Naive B cell (primary cell): ENCODE measurements around the gene DNTT. TPM values are rescaled to one million over a fixed set of nuclear protein-coding genes. Genes with fewer than 3 reads are reported as not detected.

Experiments
- ATAC-seq, 2 donors: fragments of 150-1000 bp; cut with Tn5 transposase; 2 replicates each; pipeline ENCODE4 v1.10.0; 2021; ENCODE audit warnings: low read depth in 2 of 2, mild to moderate bottlenecking in 2 of 2, moderate library complexity in 2 of 2
- DNase-seq: peaks from one replicate; pipeline ENCODE4 v3.0.0; 2022
- H3K27ac Mint-ChIP-seq, 6 donors: one replicate each; pipeline ENCODE4 v1.8.0; 2020 to 2022; ENCODE audit warnings: mild to moderate bottlenecking in 6 of 6, mixed read lengths in 6 of 6, moderate library complexity in 5 of 6, inconsistent platforms in 2 of 6
- H3K27me3 Mint-ChIP-seq, 3 donors: one replicate each; pipeline ENCODE4 v1.8.0; 2021 to 2022; ENCODE audit warnings: mixed read lengths in 3 of 3, mild to moderate bottlenecking in 1 of 3
- H3K36me3 Mint-ChIP-seq, 2 donors: one replicate each; pipeline ENCODE4 v1.8.0; 2020 to 2022; ENCODE audit warnings: mixed read lengths in 2 of 2, inconsistent platforms in 1 of 2, mild to moderate bottlenecking in 1 of 2
- H3K4me1 Mint-ChIP-seq, 3 donors: one replicate each; pipeline ENCODE4 v1.8.0; 2020 to 2022; ENCODE audit warnings: mixed read lengths in 3 of 3, inconsistent platforms in 1 of 3, mild to moderate bottlenecking in 1 of 3, moderate library complexity in 1 of 3
- H3K4me3 Mint-ChIP-seq, 8 donors: one replicate each; pipeline ENCODE4 v1.8.0; 2020 to 2022; ENCODE audit warnings: mild to moderate bottlenecking in 8 of 8, mixed read lengths in 8 of 8, moderate library complexity in 8 of 8, inconsistent platforms in 2 of 8
- H3K9me3 Mint-ChIP-seq, 7 donors: one replicate each; pipeline ENCODE4 v1.8.0; 2020 to 2022; ENCODE audit warnings: mixed read lengths in 7 of 7, mild to moderate bottlenecking in 5 of 7, inconsistent platforms in 2 of 7, moderate library complexity in 1 of 7
- polyA plus RNA-seq, 6 donors: library from polyadenylated mRNA; unstranded; fragments of 300-500 nt; fragmentation: Illumina TruSeq; gene quantifications; one replicate each; pipeline ENCODE4 v1.2.3, GENCODE V29; 2021; ENCODE audit warnings: low read depth in 6 of 6

Gene DNTT
- polyA plus RNA-seq, result under 1 TPM in 1 of 6 donors, not detected in 5; 0.21 TPM

DNA sequence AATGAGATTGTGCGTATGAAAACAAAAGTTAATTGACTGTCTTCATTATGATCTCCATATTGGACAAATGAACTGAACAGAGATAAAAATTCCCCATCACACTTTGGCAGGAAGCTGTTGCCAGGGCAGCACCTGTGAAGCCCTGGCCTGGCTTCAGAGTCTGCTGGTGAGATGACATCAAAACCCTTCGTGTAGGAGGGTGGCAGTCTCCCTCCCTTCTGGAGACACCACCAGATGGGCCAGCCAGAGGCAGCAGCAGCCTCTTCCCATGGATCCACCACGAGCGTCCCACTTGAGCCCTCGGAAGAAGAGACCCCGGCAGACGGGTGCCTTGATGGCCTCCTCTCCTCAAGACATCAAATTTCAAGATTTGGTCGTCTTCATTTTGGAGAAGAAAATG lies at the start of gene DNTT:
Gene DNTT (plus strand): TSS at position 205 of the 400 bp plus-strand sequence. CDS start 64 bp downstream, at position 269.
- Mint-ChIP-seq H3K36me3 (no peaks in the 10 kb centered on the region), H3K27me3 (peaks cover 0 to 13% (median 9%) of the 10 kb centered on the region in 3 donors), H3K9me3 (no peaks in the 10 kb centered on the region), H3K4me1 (peaks cover 45 to 73% (median 47%) of the 10 kb centered on the region in 3 donors), H3K27ac (peak within 1 kb of the TSS in 3 of 6 donors; percentile 11 to 77 (median 47)), H3K4me3 (peak within 1 kb of the TSS in 2 of 8 donors; percentile 29 to 64)
- ATAC-seq (peak; percentile 41 to 44), DNase-seq (no peak)

DNA sequence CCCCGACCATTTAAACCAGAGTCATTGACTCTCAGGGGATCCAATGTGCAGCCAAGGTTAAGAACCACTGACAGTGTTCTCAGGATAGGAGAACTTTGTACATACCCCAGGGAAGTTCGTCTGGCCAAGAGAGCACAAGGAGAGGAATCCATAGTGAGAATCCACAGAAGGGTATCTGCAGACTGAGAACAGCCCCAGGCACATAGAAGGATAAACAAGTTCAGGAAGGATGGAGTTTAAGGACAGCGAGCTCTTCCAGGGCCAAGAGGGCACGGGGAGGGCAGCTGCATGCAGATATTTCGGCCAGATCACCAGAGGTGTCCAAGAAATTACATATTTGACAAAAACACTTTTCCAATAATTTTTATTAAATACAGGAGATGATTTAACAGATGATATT lies 49.3 kb upstream of the DNTT start:
- H3K4me3 Mint-ChIP-seq, result peak overlapping the region in 5 of 8 donors; percentile 12 to 51 (median 44)
- ATAC-seq (no peak), DNase-seq (no peak)
- peak overlapping the region; percentile 52 to 91 (median 84) for H3K27ac Mint-ChIP-seq
- peaks cover 14 to 34% of the 10 kb centered on the region in 2 donors for H3K36me3 Mint-ChIP-seq
- H3K4me1 Mint-ChIP-seq, result peaks cover 59 to 88% (median 78%) of the 10 kb centered on the region in 3 donors
- peaks cover 0 to 1% (median 0%) of the 10 kb centered on the region in 7 donors for H3K9me3 Mint-ChIP-seq
- H3K27me3 Mint-ChIP-seq, result no peaks in the 10 kb centered on the region

DNA sequence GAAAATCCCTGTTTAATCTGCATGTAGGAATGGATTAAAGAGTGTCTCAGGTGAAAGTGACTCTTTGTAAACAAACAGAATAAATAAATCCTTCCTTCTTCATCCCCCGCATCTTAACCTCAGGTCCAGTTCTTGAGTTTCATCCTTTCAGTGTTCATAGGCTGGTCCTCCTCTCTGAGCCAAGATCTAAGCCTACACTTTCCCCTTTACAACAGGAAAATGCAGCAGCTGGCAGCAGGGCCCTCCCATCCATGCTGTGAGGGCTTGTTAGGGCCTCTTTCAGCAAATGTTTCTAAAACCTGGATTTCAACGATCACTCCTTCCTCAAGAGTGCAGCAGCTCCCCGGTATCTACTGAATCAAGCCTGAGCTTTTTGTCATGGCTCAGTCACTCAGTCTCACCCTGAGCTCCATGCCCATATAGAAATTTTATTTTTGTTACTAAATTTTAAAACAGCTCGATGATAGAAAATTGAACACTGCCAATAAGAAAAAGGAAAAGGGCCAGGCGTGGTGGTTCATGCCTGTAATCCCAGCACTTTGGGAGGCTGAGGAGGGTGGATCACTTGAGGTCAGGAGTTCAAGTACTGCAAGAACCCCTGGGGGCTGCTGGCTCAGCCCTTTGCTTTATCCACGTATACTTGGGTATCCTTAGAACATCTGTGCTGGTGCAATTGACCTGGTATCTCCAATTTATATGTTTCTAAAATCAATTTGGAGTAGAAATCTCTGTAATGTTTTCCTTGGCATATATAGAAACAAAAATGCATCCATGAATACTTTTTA lies 48.5 kb upstream of the DNTT start:
- H3K4me1 Mint-ChIP-seq, result peaks cover 61 to 90% (median 80%) of the 10 kb centered on the region in 3 donors
- ATAC-seq (no peak), DNase-seq (no peak)
- H3K27ac Mint-ChIP-seq, result peak overlapping the region; percentile 75 to 94 (median 88)
- H3K4me3 Mint-ChIP-seq, result peak overlapping the region in 3 of 8 donors; percentile 35 to 47 (median 38)
- H3K36me3 Mint-ChIP-seq, result peaks cover 20 to 30% of the 10 kb centered on the region in 2 donors
- H3K27me3 Mint-ChIP-seq, result no peaks in the 10 kb centered on the region
- peaks cover 0 to 1% (median 0%) of the 10 kb centered on the region in 7 donors for H3K9me3 Mint-ChIP-seq

DNA sequence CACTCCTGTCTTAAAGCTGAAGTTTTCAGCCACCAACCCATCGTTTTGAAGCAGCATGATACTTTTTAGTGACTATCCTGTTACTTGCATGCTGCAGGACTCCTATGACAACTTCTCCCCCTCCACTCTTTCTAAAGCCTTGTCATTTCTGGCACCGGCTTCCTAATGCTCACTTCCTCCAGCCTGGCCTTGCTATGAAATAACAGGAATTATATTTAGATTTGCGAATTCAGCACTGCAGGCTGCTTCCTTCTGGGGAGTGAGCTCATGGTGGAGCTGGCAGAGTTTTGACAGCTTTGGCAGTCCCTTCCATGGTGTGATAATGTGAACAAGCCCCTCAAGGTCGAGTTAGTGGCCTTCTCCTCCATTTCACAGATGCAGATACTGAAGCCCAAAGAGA lies 46.3 kb upstream of the DNTT start:
- Mint-ChIP-seq H3K9me3 (peaks cover 0 to 1% (median 0%) of the 10 kb centered on the region in 7 donors), H3K4me1 (peaks cover 62 to 93% (median 75%) of the 10 kb centered on the region in 3 donors), H3K27ac (peak overlapping the region; percentile 8 to 92 (median 84))

DNA sequence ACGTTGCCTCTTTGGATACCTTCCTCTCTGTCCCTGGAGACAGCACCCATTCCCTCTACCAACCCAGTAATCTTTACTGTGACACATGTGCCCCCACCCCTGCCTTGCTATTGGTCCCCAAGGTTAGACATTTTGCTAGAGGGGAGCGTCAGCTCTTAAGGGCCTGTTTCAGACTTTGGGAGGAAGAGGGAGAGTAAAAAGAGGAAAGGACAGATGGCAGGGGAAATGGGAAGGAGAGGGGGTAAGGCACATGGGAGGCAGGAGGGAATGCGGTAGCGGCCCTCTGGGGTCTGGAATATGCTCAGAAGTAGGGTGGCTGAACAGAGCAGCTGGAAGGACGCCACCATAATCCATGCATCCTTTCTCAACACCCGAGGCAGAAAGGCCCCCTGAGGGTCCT lies 45.1 kb upstream of the DNTT start:
- Mint-ChIP-seq H3K4me3 (peak overlapping the region in 6 of 8 donors; percentile 6 to 73 (median 52)), H3K4me1 (peaks cover 69 to 95% (median 79%) of the 10 kb centered on the region in 3 donors), H3K9me3 (peaks cover 0 to 1% (median 0%) of the 10 kb centered on the region in 7 donors), H3K27ac (peak overlapping the region; percentile 64 to 97 (median 90)), H3K36me3 (peaks cover 24 to 37% of the 10 kb centered on the region in 2 donors), H3K27me3 (no peaks in the 10 kb centered on the region)
- ATAC-seq (no peak), DNase-seq (no peak)

More for the DNA sequence above, 46.3 kb upstream of the DNTT start:
- ATAC-seq (peak in 1 of 2 donors; percentile 44), DNase-seq (no peak)
- H3K27me3 Mint-ChIP-seq, result no peaks in the 10 kb centered on the region
- peak overlapping the region in 7 of 8 donors; percentile 16 to 75 (median 59) for H3K4me3 Mint-ChIP-seq
- H3K36me3 Mint-ChIP-seq, result peaks cover 20 to 30% of the 10 kb centered on the region in 2 donors

DNA sequence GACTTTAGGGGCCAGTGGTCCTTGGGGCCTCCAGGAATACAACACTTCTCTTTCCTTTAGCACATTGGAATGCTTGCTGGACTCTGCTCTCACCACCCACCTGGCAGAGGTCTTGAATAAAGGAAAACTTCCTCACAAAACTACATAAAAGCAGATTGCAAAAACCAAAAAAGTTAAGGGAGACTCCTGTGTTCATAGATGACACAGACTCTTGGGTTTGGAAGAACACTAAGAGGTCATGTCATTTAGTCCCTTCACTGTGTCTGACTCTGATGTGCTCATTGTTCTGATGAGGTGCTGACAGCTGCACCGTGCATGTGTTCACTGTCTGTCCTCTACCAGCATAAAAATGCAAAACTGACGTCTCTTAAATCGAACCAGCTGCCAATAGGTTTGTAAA lies 44.2 kb upstream of the DNTT start:
- no peak for DNase-seq
- Mint-ChIP-seq H3K4me1 (peaks cover 73 to 94% (median 76%) of the 10 kb centered on the region in 3 donors), H3K27ac (peak overlapping the region; percentile 57 to 97 (median 94)), H3K36me3 (peaks cover 25 to 34% of the 10 kb centered on the region in 2 donors), H3K9me3 (peaks cover 0 to 1% (median 0%) of the 10 kb centered on the region in 7 donors), H3K4me3 (peak overlapping the region; percentile 5 to 83 (median 46)), H3K27me3 (no peaks in the 10 kb centered on the region)
- peak in 1 of 2 donors; percentile 46 for ATAC-seq

DNA sequence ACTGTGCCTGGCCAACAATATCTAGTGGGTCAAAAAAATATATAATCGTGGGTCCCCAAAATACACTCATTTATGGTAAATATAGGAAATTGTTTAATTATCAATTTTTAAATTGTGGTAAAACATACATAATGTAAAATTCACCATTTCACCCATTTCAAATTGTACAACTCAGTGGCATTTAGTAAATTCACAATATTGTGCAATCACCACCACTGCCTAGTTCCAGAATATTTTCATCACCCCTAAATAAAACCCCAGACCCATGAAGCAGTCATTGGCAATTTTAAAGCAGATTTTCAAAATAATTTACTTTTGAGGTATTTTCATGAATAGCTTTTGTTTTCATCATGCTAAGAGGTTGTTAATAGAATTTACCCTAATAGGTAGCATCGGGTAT lies 43.1 kb upstream of the DNTT start:
- Mint-ChIP-seq H3K4me3 (peak overlapping the region in 1 of 8 donors; percentile 1), H3K4me1 (peaks cover 75 to 98% (median 78%) of the 10 kb centered on the region in 3 donors), H3K36me3 (peaks cover 29 to 40% of the 10 kb centered on the region in 2 donors), H3K27me3 (no peaks in the 10 kb centered on the region), H3K27ac (peak overlapping the region in 4 of 6 donors; percentile 47 to 89 (median 73)), H3K9me3 (peaks cover 0 to 1% (median 0%) of the 10 kb centered on the region in 7 donors)
- ATAC-seq (no peak), DNase-seq (no peak)

DNA sequence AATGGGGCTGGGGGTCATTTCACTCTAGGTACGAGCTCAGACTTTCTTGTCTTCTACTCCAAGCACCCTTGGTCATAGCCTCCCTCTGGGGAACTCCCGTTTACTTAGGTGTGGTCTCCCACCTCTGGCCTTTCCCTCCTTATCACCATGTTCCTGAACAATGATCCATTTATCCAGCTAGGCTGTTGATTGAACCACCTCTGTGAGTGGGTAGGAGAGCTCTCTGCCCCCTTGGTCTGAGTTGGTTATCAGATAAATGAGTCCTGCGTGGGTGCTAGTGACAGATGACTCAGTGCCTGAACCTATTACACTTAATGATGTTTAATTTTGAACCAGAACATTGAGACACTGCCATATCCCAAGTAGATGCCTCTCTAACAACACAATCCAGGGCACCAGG lies 42.3 kb upstream of the DNTT start:
- Mint-ChIP-seq H3K4me3 (peak overlapping the region in 5 of 8 donors; percentile 6 to 70 (median 22)), H3K36me3 (peaks cover 34 to 40% of the 10 kb centered on the region in 2 donors), H3K4me1 (peaks cover 80 to 99% (median 80%) of the 10 kb centered on the region in 3 donors), H3K27ac (peak overlapping the region; percentile 45 to 92 (median 84)), H3K9me3 (peaks cover 0 to under 1% (median 0%) of the 10 kb centered on the region in 7 donors), H3K27me3 (no peaks in the 10 kb centered on the region)
- ATAC-seq (no peak), DNase-seq (no peak)

DNA sequence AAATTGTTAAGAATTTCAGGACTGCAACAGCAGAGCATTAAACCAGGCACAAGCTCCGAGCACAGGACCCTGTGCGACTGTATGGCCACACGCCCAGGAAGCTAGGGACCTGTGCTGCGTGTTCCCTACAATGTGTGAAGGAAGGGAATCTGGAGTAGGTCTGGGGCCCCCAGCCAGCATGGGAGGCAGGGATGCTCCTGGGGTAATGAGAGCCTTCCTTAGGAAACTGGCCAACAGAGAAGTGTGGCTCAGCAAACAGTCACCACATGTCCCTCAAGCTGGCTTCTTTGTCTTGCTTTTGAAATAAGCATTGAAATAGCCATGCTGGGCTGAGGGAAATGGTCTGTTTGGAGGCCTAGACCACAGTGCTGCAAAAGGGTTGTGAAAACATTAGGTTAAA lies 41.1 kb upstream of the DNTT start:
- Mint-ChIP-seq H3K4me1 (peaks cover 77 to 99% (median 79%) of the 10 kb centered on the region in 3 donors), H3K4me3 (peak overlapping the region in 7 of 8 donors; percentile 66 to 85 (median 78)), H3K9me3 (no peaks in the 10 kb centered on the region), H3K27ac (peak overlapping the region; percentile 86 to 94 (median 90)), H3K27me3 (no peaks in the 10 kb centered on the region), H3K36me3 (peaks cover 39 to 46% of the 10 kb centered on the region in 2 donors)
- no peak for ATAC-seq
- no peak for DNase-seq

DNA sequence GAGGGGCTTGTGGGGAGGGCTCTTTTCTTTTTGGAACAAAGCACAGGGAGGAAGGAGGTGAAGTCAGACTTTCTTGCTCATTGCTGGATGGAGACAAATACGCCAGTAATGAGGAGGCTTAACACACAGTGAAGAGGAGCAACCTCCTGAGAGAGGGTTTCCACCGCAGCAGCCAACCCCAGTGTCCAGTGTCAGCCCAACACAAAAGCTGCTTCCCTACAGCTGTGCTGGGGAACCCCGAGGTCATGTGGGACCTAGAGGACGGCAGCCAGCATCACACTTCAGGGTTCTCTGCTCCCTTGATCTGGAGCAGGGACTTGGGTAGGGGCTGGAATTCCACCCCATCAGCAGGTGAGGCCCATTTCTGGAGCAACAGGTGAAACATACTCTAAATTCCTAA lies 40.6 kb upstream of the DNTT start:
- Mint-ChIP-seq H3K36me3 (peaks cover 42 to 46% of the 10 kb centered on the region in 2 donors), H3K27me3 (no peaks in the 10 kb centered on the region), H3K4me3 (peak overlapping the region; percentile 66 to 85 (median 77)), H3K27ac (peak overlapping the region; percentile 86 to 94 (median 90)), H3K9me3 (no peaks in the 10 kb centered on the region), H3K4me1 (peaks cover 81 to 99% (median 83%) of the 10 kb centered on the region in 3 donors)
- ATAC-seq (peak; percentile 54 to 59), DNase-seq (no peak)

DNA sequence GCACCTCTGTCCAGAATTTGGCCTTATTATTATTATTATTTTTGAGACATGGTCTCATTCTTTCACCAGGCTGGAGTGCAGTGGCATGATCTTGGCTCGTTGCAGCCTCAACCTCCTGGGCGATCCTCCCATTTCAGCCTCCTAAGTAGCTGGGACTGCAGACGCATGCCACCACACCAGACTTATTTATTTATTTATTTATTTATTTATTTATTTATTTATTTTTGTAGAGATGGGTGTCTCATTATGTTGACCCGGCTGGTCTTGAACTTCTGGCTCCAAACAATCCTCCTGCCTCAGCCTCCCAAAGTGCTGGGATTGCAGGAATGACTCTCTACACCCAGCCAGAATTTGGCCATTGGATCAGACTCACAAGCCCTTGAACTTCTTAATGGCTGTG lies 39.3 kb upstream of the DNTT start:
- H3K4me1 Mint-ChIP-seq, result peaks cover 82 to 96% (median 82%) of the 10 kb centered on the region in 3 donors
- H3K36me3 Mint-ChIP-seq, result peaks cover 40 to 49% of the 10 kb centered on the region in 2 donors
- no peaks in the 10 kb centered on the region for H3K9me3 Mint-ChIP-seq
- peak overlapping the region in 6 of 8 donors; percentile 35 to 100 (median 94) for H3K4me3 Mint-ChIP-seq
- peak overlapping the region in 3 of 6 donors; percentile 91 to 99 (median 97) for H3K27ac Mint-ChIP-seq
- no peaks in the 10 kb centered on the region for H3K27me3 Mint-ChIP-seq
- ATAC-seq (no peak), DNase-seq (no peak)

DNA sequence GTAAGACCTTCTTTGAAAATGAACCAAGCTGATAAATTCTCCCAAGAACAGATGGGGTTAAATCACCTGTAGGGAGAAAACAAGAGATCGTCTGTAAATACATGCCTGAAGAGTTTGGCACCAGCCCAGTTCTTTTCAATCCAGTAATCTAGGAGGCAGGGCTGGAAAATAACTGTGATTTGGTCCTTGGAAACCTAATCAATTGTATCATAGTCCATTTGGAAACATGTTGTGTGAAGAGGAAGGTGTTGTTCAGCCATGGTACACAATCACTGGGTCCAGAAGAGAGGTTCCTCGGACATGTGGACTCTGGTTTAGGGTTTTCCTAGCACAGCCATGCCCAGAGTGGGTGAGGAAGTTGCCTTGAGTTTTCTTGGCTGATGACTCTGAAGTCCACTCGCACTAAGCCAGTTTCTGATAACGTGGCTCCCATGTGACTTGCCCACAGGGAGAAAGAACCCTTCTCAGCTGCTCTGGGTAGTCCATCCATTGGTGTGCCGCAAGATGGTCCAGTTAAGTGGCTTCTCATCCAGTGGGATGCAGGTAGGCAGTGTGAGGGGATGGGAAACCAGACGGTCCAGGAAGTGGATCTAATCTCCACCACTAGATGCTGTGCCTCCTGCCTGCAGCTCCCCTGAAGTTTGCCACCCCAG lies 38.0 kb upstream of the DNTT start:
- H3K4me1 Mint-ChIP-seq, result peaks cover 71 to 83% (median 76%) of the 10 kb centered on the region in 3 donors
- DNase-seq (no peak), ATAC-seq (no peak)
- peak overlapping the region; percentile 77 to 99 (median 90) for H3K27ac Mint-ChIP-seq
- no peaks in the 10 kb centered on the region for H3K27me3 Mint-ChIP-seq
- H3K4me3 Mint-ChIP-seq, result peak overlapping the region; percentile 88 to 100 (median 96)
- no peaks in the 10 kb centered on the region for H3K9me3 Mint-ChIP-seq
- H3K36me3 Mint-ChIP-seq, result peaks cover 43 to 49% of the 10 kb centered on the region in 2 donors

DNA sequence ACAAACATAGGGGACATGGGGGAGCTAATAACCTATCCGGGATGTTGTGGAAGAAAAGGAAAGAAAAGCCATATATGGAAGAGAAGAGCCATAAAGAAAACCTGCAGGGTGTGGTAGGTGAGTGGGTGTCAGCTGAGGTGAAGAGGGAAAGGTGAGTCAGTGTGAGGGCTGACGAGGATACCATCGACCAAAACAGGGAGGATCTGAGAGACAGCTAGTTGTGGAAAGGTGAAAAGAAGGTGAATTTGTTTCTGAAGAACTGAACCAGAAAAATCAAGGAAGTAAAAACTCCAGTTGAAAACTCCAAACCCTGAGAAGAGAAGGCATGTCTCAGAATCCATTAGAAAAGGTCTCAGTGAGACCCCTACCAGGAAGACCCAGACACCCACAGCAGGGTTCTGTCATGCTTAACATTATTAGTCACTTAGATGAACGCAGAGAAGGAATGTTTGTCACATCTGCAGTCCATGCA lies 37.0 kb upstream of the DNTT start:
- Mint-ChIP-seq H3K27me3 (no peaks in the 10 kb centered on the region), H3K4me1 (peaks cover 70 to 81% (median 74%) of the 10 kb centered on the region in 3 donors), H3K4me3 (peak overlapping the region; percentile 88 to 100 (median 96)), H3K9me3 (no peaks in the 10 kb centered on the region), H3K36me3 (peaks cover 43 to 49% of the 10 kb centered on the region in 2 donors), H3K27ac (peak overlapping the region; percentile 77 to 99 (median 94))
- DNase-seq (no peak), ATAC-seq (no peak)
